Prostate gland (tissue), 2 donors: Measurements from ENCODE around the gene PPP1R37. TPM values are rescaled to one million over a fixed set of nuclear protein-coding genes. Genes with fewer than 3 reads are reported as not detected.

Source experiments
- DNase-seq: peaks from one replicate; pipeline ENCODE4 v3.0.0-alpha.2; 2019; ENCODE audit warnings: low spot score
- H3K27ac ChIP-seq, 2 donors: fragments of 200-600 bp; sonication (generic); 2 replicates each; pipeline ENCODE4 v1.5.1; 2017 to 2019
- H3K27me3 ChIP-seq: fragments of 200-600 bp; sonication (generic); replicated peaks from 2 replicates; pipeline ENCODE4 v1.5.1; 2019; ENCODE audit not compliant: insufficient read depth
- H3K36me3 ChIP-seq, 2 donors: fragments of 200-600 bp; sonication (generic); 1 replicate in 1 of 2; 2 replicates in 1 of 2; pipeline versions ENCODE4 v1.5.1 to v1.8.1; 2017 to 2019
- H3K4me1 ChIP-seq: fragments of 200-600 bp; sonication (generic); replicated peaks from 2 replicates; pipeline ENCODE4 v1.5.1; 2019
- H3K4me3 ChIP-seq, 2 donors: fragments of 200-600 bp; sonication (generic); 2 replicates each; pipeline ENCODE4 v1.5.1; 2017 to 2019
- H3K9me3 ChIP-seq: fragments of 200-600 bp; sonication (generic); 2 replicates; pipeline ENCODE4 v1.5.1; 2017
- CTCF ChIP-seq, 4 experiments: fragments of 200-600 bp in 2 of 4; fragments of 450-650 bp in 2 of 4; sonication (generic) in 2 of 4; IDR thresholded peaks; 1 replicate in 3 of 4; 2 replicates in 1 of 4; pipeline ENCODE4 v1.5.1; 2016 to 2019; ENCODE audit warnings: antibody characterized with exemption in 4 of 4, mild to moderate bottlenecking in 2 of 4, moderate library complexity in 2 of 4
- POLR2A ChIP-seq: fragments of 450-650 bp; IDR thresholded peaks from one replicate; pipeline ENCODE4 v1.6.1; 2016; ENCODE audit warnings: antibody characterized with exemption, mild to moderate bottlenecking
- POLR2AphosphoS5 ChIP-seq: sonication (generic); formaldehyde crosslinking; IDR thresholded peaks from one replicate; pipeline ENCODE4 v1.6.1; 2017; ENCODE audit warnings: antibody characterized with exemption
- WGBS: methylation state at CpG from one replicate; pipeline ENCODE4 v1.1.5; 2018; 5-methylcytosine and 5-hydroxymethylcytosine counted together
- intact Hi-C: fragments of 100-400 bp; cut with DNase I; formaldehyde crosslinking; loops from one replicate; pipeline ENCODE4 v1.14.2; 2022
- total RNA-seq, 2 donors: library from RNA; depleted of rRNA; stranded (reverse); fragments of >200 nt; gene quantifications; one replicate each; pipeline ENCODE4 v1.1.0, GENCODE V29; 2016

PPP1R37 gene
- total RNA-seq, 2 donors from 2014 or later: 50.1 to 90.3 TPM

GRCh38 chr19:45070861-45071544 is 22.0 kb upstream of the PPP1R37 start:
- H3K4me3 ChIP-seq: no peak overlapping the region
- no peaks in the 10 kb centered on the region for H3K9me3 ChIP-seq
- 49% methylated on average over 11 of the region's 19 CpGs for WGBS
- intact Hi-C loops: no loop called here
- H3K27me3 ChIP-seq: no peaks in the 10 kb centered on the region
- peaks cover 6 to 25% of the 10 kb centered on the region in 2 donors for H3K36me3 ChIP-seq
- peak; percentile 69 for DNase-seq
- TF ChIP-seq POLR2A: no peak
- peak; percentile 21 for TF ChIP-seq POLR2AphosphoS5
- no peak for TF ChIP-seq CTCF (IDR thresholded peaks at IDR 0.05)
- peak overlapping the region; percentile 4 to 36 for H3K27ac ChIP-seq
- H3K4me1 ChIP-seq: no peaks in the 10 kb centered on the region

- TF ChIP-seq POLR2A (no peak), CTCF (IDR thresholded peaks at IDR 0.05) (no peak), POLR2AphosphoS5 (no peak)
- WGBS: 48% methylated on average over 23 of the region's 25 CpGs
- intact Hi-C loops: no loop called here
- Histone ChIP-seq H3K9me3 (no peaks in the 10 kb centered on the region), H3K4me3 (no peak overlapping the region), H3K27ac (peak overlapping the region; percentile 4 to 36), H3K4me1 (no peaks in the 10 kb centered on the region), H3K27me3 (no peaks in the 10 kb centered on the region), H3K36me3 (peaks cover 6 to 25% of the 10 kb centered on the region in 2 donors)
- DNase-seq: no peak
Measured at GRCh38 chr19:45071545-45071938, 21.4 kb upstream of the PPP1R37 start.

- TF ChIP-seq POLR2A: no peak
- no peak for TF ChIP-seq CTCF (IDR thresholded peaks at IDR 0.05)
- no peak for TF ChIP-seq POLR2AphosphoS5
- Histone ChIP-seq H3K27ac (peak overlapping the region; percentile 4 to 45), H3K4me1 (no peaks in the 10 kb centered on the region), H3K9me3 (no peaks in the 10 kb centered on the region), H3K36me3 (peaks cover 6 to 25% of the 10 kb centered on the region in 2 donors), H3K4me3 (no peak overlapping the region), H3K27me3 (no peaks in the 10 kb centered on the region)
- no peak for DNase-seq
- WGBS: 74% methylated on average over 27 of the region's 34 CpGs
- intact Hi-C loops: no loop called here
Measured at GRCh38 chr19:45071969-45072790, 20.8 kb upstream of the PPP1R37 start.

GRCh38 chr19:45074744-45075300 is 18.2 kb upstream of the PPP1R37 start:
- no peaks in the 10 kb centered on the region for H3K27me3 ChIP-seq
- peaks cover 6 to 9% of the 10 kb centered on the region in 2 donors for H3K36me3 ChIP-seq
- H3K27ac ChIP-seq: peak overlapping the region; percentile 41 to 65
- no peak for DNase-seq
- peaks cover 2% of the 10 kb centered on the region for H3K4me1 ChIP-seq
- H3K9me3 ChIP-seq: no peaks in the 10 kb centered on the region
- H3K4me3 ChIP-seq: no peak overlapping the region
- WGBS: 62% methylated on average over 11 of the region's 11 CpGs
- intact Hi-C loops: no loop called here
- no peak for TF ChIP-seq POLR2AphosphoS5
- no peak for TF ChIP-seq POLR2A
- no peak for TF ChIP-seq CTCF (IDR thresholded peaks at IDR 0.05)
